ENCODE results near the gene CCIN. TPM values are rescaled to one million over a fixed set of nuclear protein-coding genes. Genes with fewer than 3 reads are reported as not detected.

Gene CCIN
- total RNA-seq, 4 donors from 2014 or later = not detected

DNA sequence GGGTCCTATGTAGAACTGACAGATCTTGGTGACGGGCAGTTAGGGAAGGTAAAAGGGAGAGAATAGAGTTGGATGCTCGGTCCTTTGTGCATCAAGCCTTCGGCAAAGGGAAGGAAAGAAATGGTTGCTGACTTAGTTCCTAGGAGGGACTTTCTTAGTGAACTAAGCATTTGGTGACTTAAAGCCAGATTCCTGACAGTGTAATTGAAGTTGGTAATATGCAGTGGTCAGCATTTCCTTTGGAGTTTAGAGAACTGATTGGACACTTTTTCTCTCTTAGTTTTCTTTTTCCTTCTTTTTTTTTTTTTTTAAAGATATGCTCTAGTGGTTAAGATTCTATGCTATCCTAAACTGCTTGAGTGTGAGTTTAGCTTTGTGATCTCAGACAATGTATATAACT, 23.8 kb downstream of the CCIN start:
- no peak overlapping the region for H3K27ac ChIP-seq

DNA sequence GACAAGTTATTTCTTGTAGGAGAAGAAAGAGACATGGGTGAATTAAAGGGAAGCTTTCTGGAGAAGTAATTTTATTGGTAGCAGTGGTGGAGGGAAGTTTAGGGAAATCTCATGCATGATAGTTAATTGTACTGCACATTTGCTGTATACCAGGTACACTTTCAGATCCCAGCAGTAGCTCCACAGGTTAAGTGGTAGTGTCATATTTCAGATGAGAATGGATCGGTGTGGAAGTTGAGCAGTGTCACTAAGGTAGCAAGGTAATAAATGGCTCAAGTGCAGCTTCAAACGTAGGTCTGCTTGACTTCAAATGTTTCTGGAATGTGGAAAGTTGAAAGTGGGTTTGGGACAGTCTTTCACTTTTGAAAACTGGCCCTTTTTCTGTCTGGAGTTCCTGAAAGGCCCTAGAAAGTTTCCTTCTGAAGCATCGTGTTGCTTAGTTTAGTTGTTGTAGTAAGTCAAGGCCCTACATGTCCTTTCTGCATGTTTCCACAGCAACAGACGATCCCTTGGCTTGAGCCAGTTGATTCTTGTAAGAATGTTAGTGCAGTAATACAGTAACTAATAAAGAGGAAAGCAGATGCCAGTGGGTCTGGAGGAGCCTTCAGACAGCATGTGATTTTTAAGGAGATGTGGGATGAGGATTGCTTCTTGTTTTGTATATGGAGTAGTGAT, 25.3 kb downstream of the CCIN start:
- Histone ChIP-seq H3K27me3 (no peaks in the 10 kb centered on the region), H3K9me3 (no peaks in the 10 kb centered on the region), H3K4me1 (peaks cover 44% of the 10 kb centered on the region), H3K4me3 (no peak overlapping the region), H3K36me3 (peaks cover 16% of the 10 kb centered on the region), H3K27ac (no peak overlapping the region)
- no peak for DNase-seq (ENCODE audit: low spot score in 2 of 2)
- WGBS = 26% methylated on average over 4 of the region's 4 CpGs
- no peak for TF ChIP-seq POLR2AphosphoS5 (IDR thresholded peaks at IDR 0.05)
- TF ChIP-seq POLR2A (IDR thresholded peaks at IDR 0.05) = no peak
- TF ChIP-seq, protein P1, sequence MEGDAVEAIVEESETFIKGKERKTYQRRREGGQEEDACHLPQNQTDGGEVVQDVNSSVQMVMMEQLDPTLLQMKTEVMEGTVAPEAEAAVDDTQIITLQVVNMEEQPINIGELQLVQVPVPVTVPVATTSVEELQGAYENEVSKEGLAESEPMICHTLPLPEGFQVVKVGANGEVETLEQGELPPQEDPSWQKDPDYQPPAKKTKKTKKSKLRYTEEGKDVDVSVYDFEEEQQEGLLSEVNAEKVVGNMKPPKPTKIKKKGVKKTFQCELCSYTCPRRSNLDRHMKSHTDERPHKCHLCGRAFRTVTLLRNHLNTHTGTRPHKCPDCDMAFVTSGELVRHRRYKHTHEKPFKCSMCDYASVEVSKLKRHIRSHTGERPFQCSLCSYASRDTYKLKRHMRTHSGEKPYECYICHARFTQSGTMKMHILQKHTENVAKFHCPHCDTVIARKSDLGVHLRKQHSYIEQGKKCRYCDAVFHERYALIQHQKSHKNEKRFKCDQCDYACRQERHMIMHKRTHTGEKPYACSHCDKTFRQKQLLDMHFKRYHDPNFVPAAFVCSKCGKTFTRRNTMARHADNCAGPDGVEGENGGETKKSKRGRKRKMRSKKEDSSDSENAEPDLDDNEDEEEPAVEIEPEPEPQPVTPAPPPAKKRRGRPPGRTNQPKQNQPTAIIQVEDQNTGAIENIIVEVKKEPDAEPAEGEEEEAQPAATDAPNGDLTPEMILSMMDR (IDR thresholded peaks at IDR 0.05) = no peak
- TF ChIP-seq EP300 (IDR thresholded peaks at IDR 0.05) = no peak

More for the DNA sequence above, 23.8 kb downstream of the CCIN start:
- peaks cover 2% of the 10 kb centered on the region for H3K36me3 ChIP-seq
- H3K4me3 ChIP-seq = peak overlapping the region; percentile 67
- H3K27me3 ChIP-seq = no peaks in the 10 kb centered on the region
- no peak for DNase-seq (ENCODE audit: low spot score in 2 of 2)
- peaks cover 44% of the 10 kb centered on the region for H3K4me1 ChIP-seq
- no peaks in the 10 kb centered on the region for H3K9me3 ChIP-seq
- TF ChIP-seq, protein P1 (IDR thresholded peaks at IDR 0.05) = no peak
- TF ChIP-seq POLR2AphosphoS5 (IDR thresholded peaks at IDR 0.05) (no peak), EP300 (IDR thresholded peaks at IDR 0.05) (no peak), POLR2A (IDR thresholded peaks at IDR 0.05) (no peak)
- 60% methylated on average over 3 of the region's 3 CpGs for WGBS

DNA sequence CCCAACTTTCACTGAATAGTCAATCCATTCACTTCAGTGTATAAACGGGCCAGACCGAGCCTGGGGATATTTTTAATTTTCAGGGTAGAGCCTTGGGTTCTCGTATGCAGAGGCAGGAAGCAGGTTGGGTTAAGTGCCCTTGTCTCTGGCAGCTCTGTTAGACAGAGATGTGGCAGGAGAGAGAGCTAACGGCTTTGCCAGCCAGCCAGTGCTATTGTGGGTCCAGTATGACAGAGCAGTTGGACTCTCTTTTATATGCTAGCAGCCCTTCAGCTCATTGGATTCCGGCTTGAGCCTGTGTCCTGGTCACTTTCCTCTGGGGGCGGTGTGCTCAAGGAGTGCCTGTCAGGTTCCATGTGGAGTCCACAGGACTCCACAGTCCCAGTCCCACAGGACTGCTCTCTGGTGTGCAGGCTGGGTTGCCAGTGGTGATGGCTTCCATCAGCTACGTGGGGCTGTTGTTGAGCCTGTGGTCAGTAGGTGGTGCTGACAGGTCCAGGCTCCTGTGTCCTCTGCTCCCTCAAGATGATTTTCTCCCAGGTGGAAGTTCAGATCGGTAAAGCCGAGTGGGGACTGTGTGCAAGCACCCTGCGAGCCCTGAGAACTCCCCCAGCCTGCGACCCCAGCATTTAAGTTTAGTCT, 35.8 kb downstream of the CCIN start:
- H3K4me3 ChIP-seq = no peak overlapping the region
- 88% methylated on average over 9 of the region's 11 CpGs for WGBS
- DNase-seq (ENCODE audit: low spot score in 2 of 2) = no peak
- no peak overlapping the region for H3K27ac ChIP-seq
- no peak for TF ChIP-seq POLR2AphosphoS5 (IDR thresholded peaks at IDR 0.05)
- H3K4me1 ChIP-seq = peaks cover 24% of the 10 kb centered on the region
- peaks cover 96% of the 10 kb centered on the region for H3K36me3 ChIP-seq
- H3K27me3 ChIP-seq = no peaks in the 10 kb centered on the region
- no peaks in the 10 kb centered on the region for H3K9me3 ChIP-seq

DNA sequence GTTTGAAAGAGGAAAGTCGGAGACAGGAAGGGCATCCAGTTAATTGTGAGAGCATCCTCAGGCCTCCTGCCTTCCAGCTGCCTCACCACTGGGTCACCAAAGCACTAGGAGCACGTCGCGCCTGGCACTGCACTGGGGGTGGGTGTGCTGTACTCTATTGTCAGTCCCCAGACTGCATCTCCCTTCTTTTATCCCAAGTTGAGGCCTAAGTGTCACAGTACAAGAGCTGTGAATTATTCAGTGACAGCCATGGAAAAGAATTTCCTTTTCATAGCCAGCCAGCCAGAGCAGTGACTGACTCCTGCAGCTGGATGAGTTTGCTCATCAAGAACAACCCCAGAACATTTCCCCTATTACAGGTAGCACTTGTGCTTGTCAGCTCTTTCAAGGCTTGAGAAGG, 37.8 kb downstream of the CCIN start:
- Histone ChIP-seq H3K27me3 (no peaks in the 10 kb centered on the region), H3K4me3 (no peak overlapping the region), H3K9me3 (no peaks in the 10 kb centered on the region), H3K27ac (no peak overlapping the region), H3K4me1 (peaks cover 30% of the 10 kb centered on the region), H3K36me3 (peaks cover 96% of the 10 kb centered on the region)
- TF ChIP-seq, protein P1 (IDR thresholded peaks at IDR 0.05) = no peak
- TF ChIP-seq POLR2A (IDR thresholded peaks at IDR 0.05) (no peak), EP300 (IDR thresholded peaks at IDR 0.05) (no peak), POLR2AphosphoS5 (IDR thresholded peaks at IDR 0.05) (no peak)
- WGBS = 74% methylated on average over 4 of the region's 4 CpGs
- no peak for DNase-seq (ENCODE audit: low spot score in 2 of 2)

DNA sequence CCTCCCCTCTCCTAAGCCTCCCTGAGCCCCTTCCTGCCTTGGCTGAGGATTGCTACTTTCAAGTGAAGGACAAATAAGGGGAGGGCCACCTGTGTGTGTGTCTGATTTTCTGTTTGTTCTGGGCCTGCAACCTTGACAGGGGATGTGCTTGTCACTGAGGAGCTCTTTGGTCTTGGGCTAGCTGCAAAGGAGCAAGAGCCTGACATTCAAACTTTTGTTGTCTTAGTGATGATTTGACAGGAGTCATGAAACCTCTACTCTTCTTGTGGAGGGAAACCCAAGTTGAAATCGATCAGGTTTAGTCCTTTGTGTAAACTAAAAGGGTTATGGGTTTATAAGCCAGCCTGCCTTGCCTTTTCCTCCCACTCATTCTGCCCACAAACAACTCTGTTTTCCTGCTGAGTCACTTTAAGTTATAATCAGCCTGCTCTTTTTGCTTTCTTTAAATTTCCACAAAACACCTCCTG, 38.4 kb downstream of the CCIN start:
- Histone ChIP-seq H3K36me3 (peaks cover 96% of the 10 kb centered on the region), H3K4me1 (peaks cover 30% of the 10 kb centered on the region), H3K27me3 (no peaks in the 10 kb centered on the region), H3K27ac (no peak overlapping the region), H3K4me3 (no peak overlapping the region), H3K9me3 (no peaks in the 10 kb centered on the region)
- TF ChIP-seq EP300 (IDR thresholded peaks at IDR 0.05) (no peak), POLR2A (IDR thresholded peaks at IDR 0.05) (no peak), POLR2AphosphoS5 (IDR thresholded peaks at IDR 0.05) (no peak)
- TF ChIP-seq, protein P1 (IDR thresholded peaks at IDR 0.05) = no peak
- DNase-seq (ENCODE audit: low spot score in 2 of 2) = no peak
- 62% methylated on average over 1 of the region's 1 CpG for WGBS

Measured in suprapubic skin (tissue), 4 donors.